HG02759 (cell line): ENCODE data around the gene CABP2.
A peak's percentile ranks its signal among the peaks of the same experiment; 100 is the strongest.
"Not testable (repeated sequence)": the region's sequence is repeated elsewhere in the genome, so short reads cannot be mapped to it uniquely, and the experiment has no call there.

Experiments used
- ATAC-seq: cut with Tn5 transposase; IDR thresholded peaks from one replicate; pipeline ENCODE4 v1.9.1; 2021; ENCODE audit warnings: mild to moderate bottlenecking, moderate library complexity; ENCODE audit not compliant: unreplicated experiment

CABP2 gene

DNA sequence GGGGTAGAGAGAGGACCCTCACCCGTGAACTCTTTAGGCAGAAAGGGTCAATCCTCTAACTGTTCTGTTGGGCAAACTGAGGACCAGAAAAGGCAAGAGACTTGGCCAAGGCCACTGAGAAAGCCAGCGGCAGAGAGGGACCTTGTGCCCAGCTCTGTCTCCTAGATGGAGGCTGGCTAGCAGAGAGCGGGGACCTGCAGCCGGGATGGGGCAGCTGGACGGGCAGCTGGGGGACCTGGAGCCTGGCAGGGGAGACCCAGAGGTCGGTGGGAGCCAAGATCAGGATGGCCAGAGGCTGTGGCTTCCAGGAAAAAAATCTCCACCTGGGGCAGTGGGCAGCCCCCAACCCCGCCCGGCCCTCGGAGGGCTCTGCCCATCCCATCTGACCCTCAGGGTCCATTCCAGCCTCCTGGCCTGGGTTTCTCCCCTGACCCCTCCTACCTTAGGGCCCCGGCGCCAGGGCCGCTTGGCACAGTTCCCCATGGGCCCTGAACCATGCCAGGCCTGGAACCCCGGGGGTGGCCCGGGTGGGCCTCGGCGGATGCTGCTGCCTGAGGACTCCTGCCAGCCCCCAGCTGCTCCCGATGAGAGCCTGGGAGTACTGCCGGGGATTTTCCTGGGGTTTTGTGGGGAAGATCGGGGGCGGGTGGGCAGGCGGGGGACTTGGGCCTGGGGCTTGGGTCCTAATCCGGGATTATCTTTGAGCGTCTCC is at the start of gene CABP2:
Gene CABP2, minus strand, starts transcription at position 603 of the 712 bp plus-strand sequence. Its CDS starts 120 bp downstream, at position 483.
- ATAC-seq: no peak

DNA sequence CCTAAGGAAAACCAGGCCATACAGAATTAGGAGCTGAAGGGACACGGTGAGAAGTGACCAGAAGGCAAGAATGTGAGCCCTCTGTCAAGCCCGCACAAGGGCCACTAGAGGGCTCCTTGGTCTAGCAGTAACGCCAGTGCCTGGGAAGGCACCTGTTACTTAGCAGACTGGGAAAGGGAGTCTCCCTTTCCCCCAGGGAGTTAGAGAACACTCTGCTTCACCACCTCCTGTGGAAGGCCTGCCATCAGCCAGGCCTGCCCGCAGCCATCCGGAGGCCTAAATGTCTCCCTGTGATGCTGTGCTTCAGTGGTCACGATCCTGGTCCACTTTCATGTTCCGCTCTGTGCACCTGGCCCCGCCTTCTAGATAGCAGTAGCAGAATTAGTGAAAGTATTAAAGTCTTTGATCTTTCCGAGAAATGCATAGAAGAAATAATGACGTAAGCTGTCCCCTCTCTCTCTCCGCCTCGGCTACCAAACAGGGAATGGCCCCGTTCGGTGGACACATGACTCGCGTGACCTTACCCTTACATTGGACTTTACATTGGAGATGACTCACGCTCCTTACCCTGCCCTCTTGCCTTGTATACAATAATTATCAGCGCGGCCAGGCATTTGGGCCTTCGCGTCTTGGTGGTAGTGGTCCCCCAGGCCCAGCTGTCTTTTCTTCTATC is 49.6 kb upstream of the CABP2 start:
- no peak for ATAC-seq

DNA sequence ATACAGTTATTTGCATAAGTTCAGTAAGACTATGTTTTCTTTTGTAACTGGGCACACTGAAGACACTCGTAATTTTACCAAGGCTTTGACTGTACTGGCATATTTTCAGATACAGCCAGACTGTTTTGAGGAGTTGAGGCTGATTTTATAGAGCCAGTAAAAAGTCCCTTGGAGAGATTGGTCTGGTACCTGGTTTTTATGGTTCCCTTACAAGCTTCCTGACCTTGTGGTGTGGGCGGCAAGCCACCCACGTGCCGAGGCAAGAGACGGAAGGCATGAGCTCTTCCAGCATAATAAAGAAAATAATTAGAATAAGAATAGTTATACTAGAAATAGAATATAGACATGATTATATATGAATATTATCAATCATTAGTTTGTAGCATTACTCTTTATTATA is 49.1 kb upstream of the CABP2 start:
- ATAC-seq: no peak

GRCh38 chr11:67571443-67571842 is 48.2 kb upstream of the CABP2 start:
- no peak for ATAC-seq

GRCh38 chr11:67564230-67564629 is 41.0 kb upstream of the CABP2 start:
- no peak for ATAC-seq

DNA sequence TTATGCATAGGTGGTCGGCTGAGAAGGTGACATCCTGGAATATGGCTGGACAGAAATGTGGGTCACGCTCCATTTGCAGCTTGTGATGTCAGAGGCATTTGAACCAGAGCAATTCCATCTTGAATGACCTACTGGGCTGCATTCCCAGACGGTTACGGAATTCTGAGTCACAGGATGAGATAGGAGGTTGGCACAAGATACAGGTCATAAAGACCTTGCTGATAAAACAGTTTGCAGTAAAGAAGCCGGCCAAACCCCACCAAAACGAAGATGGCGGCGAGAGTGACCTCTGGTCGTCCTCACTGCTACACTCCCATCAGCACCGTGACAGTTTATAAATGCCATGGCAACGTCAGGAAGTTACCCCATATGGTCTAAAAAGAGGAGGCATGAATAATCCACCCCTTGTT is 40.5 kb upstream of the CABP2 start:
- ATAC-seq: not testable (repeated sequence)

GRCh38 chr11:67562963-67563704 is 39.9 kb upstream of the CABP2 start:
- ATAC-seq: no peak

- ATAC-seq: peak; percentile 65
These were observed 38.8 kb upstream of the CABP2 start for GRCh38 chr11:67561971-67562619.

DNA sequence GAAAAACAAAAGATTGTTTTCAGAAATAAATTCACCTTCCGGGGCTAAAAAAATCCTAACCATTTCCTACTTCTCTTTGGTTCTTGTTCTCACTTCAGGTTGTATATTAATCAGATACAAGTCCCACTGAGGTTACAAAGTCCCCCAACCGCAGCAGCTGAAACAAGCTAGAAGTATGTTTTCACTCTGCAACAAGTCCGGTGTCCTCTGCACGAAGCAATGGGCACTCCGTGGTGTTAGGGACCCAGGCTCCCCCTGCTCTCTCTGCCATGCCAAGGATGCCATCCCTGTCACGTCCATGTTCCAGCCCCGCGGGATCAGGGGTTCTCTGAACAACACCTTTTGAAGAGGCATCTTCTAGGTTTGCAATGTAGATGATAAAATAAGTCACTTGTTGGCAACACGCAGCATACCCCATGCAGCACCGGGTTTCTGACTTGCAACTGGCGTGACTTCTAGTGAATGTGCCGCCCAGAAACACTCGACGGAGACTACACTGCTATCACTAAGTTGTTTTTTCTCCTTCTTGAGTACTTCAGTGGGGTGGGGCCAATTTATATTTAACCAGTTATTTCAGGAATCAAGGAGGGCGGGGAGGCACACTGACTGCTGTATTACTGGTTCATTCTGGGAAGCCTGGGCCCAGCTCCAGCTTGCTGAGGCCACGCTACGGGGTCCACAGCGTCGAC is 35.0 kb upstream of the CABP2 start:
- peak; percentile 52 for ATAC-seq

DNA sequence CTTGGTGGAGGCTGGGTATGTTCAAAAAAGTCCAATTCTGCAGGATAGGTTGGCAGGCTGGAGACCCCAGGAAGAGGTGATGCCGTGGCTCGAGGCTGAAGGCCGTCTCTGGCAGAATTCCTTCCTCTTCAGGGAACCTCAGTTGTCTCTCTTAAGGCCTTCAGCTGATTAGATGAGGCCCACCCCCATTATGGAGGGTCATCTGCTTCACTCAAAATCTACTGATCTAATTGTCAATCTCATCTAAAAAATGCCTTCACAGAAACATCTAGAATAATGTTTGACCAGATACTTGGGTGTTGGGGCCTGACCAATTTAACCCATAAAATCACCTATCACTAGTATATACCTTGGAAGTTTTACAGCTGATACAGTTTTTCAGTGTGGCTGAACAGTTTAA is 33.0 kb upstream of the CABP2 start:
- no peak for ATAC-seq

DNA sequence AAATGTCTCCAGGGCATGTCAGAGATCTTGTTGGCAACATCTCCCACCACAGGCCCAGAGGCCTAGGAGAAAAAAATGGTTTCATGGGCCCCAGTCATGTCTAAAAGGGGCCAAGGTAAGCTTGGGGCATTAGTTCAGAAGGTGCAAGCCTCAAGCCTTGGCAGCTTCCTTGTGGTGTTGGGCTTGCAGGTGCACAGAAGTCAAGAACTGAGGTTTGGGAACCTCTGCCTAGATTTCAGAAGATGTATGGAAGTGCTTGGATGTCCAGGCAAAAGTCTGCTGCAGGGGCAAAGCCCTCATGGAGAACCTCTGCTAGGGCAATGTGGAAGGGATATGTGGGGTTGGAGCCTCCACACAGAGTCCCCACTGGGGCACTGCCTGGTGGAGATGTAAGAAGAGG is 28.5 kb upstream of the CABP2 start:
- ATAC-seq: not testable (repeated sequence)

DNA sequence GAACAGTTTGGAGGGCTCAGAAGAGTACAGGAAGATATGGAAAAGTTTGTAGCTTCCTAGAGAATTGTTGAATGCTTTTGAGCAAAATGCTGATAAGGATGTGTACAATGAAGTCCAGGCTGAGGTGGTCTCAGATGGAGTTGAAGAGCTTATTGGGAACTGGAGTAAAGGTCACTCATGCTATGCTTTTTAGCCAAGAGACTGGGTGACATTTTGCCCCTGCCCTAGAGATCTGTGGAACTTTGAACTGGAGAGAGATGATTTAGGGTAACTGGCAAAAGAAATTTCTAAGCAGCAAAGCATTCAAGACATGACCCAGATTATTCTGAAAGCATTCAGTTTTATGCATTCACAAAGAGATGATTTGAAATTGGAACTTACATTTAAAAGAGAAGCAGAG is 27.9 kb upstream of the CABP2 start:
- ATAC-seq: no peak

GRCh38 chr11:67548555-67549110 is 25.4 kb upstream of the CABP2 start:
- ATAC-seq: no peak

DNA sequence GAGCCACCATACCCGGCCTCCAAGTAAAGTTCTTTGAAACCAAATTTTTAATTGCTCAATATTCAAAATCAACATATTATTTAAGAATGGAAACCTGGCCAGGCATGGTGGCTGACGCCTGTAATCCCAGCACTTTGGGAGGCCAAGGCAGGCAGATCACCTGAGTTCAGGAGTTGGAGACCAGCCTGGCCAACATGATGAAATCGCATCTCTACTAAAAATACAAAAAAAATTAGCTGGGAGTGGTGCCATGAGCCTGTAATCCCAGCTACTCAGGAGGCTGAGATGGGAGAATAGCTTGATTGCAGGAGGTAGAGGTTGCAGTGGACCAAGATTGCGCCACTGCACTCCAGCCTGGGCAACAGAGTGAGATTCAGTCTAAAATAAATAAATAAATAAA is 24.9 kb upstream of the CABP2 start:
- ATAC-seq: not testable (repeated sequence)

DNA sequence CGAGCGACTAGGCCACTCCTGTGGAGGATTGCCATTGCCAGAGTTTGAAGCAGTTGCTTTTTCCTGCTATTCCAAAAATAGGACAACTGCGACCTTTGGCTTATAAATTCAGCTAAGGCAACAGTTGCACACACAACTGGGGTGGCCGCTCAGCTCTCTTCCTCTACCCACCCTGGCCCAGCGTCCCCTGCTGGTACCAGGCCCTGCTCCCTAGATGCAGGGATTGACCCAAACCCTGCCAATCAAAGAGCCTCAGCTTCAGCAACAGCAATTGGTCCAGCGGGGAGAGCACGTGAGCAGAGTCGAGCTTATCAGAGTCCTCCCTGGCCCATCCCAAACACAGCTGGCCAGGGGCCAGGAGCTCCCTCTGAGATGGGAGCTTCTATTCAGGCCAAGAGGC is 22.0 kb upstream of the CABP2 start:
- no peak for ATAC-seq

- ATAC-seq: no peak
These were observed 21.5 kb upstream of the CABP2 start for GRCh38 chr11:67544616-67545242.

DNA sequence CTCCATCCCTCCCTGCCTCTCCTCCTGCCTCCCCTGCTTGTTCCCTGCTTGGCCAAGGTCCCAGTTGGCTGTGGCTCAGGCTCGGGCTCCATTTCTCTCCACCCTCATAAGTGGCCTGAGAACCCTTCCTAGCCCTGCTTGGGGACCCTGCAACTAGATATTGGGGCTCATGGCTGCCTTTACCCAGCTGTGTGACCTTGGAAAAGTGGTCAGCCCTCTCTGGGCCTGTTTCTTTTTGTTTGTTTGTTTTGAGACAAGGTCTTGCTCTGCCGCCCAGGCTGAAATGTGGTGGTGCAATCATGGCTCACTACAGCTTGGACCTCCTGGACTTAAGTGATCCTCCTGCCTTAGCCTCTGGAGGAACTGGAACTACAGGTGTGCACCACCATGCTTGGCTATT is 20.3 kb upstream of the CABP2 start:
- no peak for ATAC-seq

DNA sequence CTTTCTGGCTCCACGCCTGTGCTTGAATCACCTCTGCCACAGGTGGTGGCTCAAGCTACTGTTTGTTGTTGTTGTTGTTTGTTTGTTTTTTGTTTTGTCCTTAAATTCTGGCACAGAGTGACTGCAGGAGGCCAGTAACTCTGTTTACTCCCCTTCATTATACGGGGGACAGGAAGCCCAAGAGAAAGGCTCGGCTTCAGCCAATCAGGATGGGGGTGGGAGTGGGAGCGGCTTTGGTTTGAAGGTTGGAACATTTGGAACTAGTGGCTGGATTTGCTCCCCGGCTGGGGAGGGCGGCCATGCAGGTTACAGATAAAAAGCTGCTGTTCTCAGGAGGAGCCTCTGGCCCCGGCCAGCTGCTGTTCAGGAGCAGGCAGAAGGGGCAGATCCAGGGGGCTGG is 19.7 kb upstream of the CABP2 start:
- ATAC-seq: no peak

DNA sequence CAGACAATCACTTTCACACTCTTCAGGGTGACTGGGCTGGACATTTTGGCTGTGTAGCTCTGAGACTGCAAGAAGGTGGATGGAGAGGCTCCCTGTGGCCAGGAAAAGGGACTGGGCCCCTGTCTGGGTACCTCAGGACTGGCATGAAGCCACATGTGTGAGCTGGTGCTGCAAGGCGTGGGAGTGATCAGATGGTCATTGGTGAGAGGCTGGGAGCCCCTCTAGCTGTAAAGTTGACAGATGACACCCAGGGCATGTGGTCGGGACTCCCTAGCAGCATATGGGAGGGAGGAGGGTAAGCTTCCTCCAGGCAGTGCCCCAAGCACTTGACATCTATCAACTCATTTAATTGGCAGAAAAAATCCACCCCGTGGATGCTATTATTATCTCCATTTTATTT is 18.9 kb upstream of the CABP2 start:
- no peak for ATAC-seq

DNA sequence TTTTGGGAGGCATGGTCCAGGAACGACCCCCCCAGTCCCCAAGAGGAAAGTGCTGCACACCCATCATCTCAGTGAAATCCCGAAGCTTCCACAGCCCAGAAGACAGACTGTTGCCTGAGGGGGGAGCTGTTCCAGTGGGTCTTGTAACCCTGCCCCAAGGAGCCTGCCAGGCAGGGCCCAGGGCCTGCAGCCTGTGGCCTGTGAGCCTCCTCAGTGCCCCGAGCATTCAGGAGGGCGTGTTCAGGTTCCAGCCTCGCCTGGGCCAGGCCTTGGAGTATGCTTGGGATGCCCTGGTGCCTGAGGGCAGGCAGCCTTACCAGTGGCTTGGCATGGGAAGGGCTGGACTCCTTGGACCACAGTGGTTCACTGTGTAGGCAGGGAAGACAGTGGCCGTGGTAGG is 18.0 kb upstream of the CABP2 start:
- no peak for ATAC-seq
